H1 (cell line): Measurements from ENCODE around the gene FTCDNL1. TPM values are rescaled to one million over a fixed set of nuclear protein-coding genes. Genes with fewer than 3 reads are reported as not detected.

Experiments
- CTCF ChIA-PET: fragments of 300-600 bp; sonication (Branson Sonifier 250); formaldehyde crosslinking; loops from one replicate; lab custom pipeline; 2021; ENCODE audit not compliant: partially characterized antibody; lab: Charles Lee
- POLR2A ChIA-PET: fragments of 300-600 bp; sonication (Branson Sonifier 250); formaldehyde crosslinking; loops from one replicate; lab custom pipeline; 2021; ENCODE audit warnings: inconsistent platforms; ENCODE audit not compliant: partially characterized antibody; lab: Charles Lee
- DNase-seq, 2 experiments: peaks; one replicate each; pipeline versions ENCODE4 v3.0.0 to v3.0.0-alpha.2; 2010 to 2022; ENCODE audit warnings: low spot score in 2 of 2, low read depth in 1 of 2, mixed read lengths in 1 of 2
- FAIRE-seq: peaks from 2 replicates; lab custom pipeline; 2011; peaks lifted over from hg19 to GRCh38; lab: Jason Lieb, UNC
- H2AFZ ChIP-seq: 2 replicates; pipeline ENCODE4 v1.8.1; 2012; ENCODE audit warnings: low read length, inconsistent platforms
- H2AK5ac ChIP-seq: 2 replicates; pipeline ENCODE4 v1.6.1; 2013; ENCODE audit warnings: low read depth, low read length
- H2BK120ac ChIP-seq: replicated peaks from 2 replicates; pipeline ENCODE3; 2013; ENCODE audit warnings: low read depth, low read length, inconsistent platforms
- H2BK12ac ChIP-seq: 2 replicates; pipeline ENCODE4 v1.6.1; 2013; ENCODE audit warnings: low read depth, low read length
- H2BK15ac ChIP-seq: 2 replicates; pipeline ENCODE4 v1.6.1; 2013; ENCODE audit warnings: low read length
- H2BK20ac ChIP-seq: 2 replicates; pipeline ENCODE4 v1.6.1; 2013; ENCODE audit warnings: low read length
- H2BK5ac ChIP-seq: 2 replicates; pipeline ENCODE4 v1.6.1; 2013; ENCODE audit warnings: low read depth, low read length
- H3K14ac ChIP-seq: 2 replicates; pipeline ENCODE4 v1.6.1; 2013; ENCODE audit warnings: inconsistent platforms; ENCODE audit not compliant: insufficient read length
- H3K18ac ChIP-seq: 2 replicates; pipeline ENCODE4 v1.6.1; 2013; ENCODE audit warnings: low read length; ENCODE audit errors: extremely low read depth
- H3K23ac ChIP-seq: 2 replicates; pipeline ENCODE4 v1.6.1; 2013; ENCODE audit warnings: inconsistent platforms; ENCODE audit not compliant: insufficient read length
- H3K23me2 ChIP-seq: 2 replicates; pipeline ENCODE4 v1.6.1; 2013; ENCODE audit warnings: low read depth, low read length
- H3K27ac ChIP-seq: 2 replicates; pipeline ENCODE4 v1.6.1; 2011; ENCODE audit warnings: low read depth, low read length, inconsistent platforms
- H3K27me3 ChIP-seq, 4 experiments: replicated peaks in 1 of 4; 1 replicate in 1 of 4; 2 replicates in 3 of 4; pipeline versions ENCODE4 v1.6.1 to v1.8.1; 2011 to 2013; ENCODE audit warnings: low read length in 3 of 4, mild to moderate bottlenecking in 3 of 4, inconsistent platforms in 2 of 4, mixed read lengths in 2 of 4, moderate library complexity in 1 of 4; ENCODE audit not compliant: control insufficient read depth in 3 of 4, insufficient read depth in 3 of 4; ENCODE audit errors: extremely low read depth in 1 of 4
- H3K36me3 ChIP-seq, 4 experiments: 2 replicates each; pipeline versions ENCODE4 v1.6.1 to v1.8.1; 2011 to 2013; ENCODE audit warnings: mild to moderate bottlenecking in 4 of 4, low read length in 3 of 4, moderate library complexity in 2 of 4, control low read depth in 1 of 4, inconsistent platforms in 1 of 4; ENCODE audit not compliant: insufficient read depth in 4 of 4, control insufficient read depth in 2 of 4
- H3K4ac ChIP-seq: replicated peaks from 2 replicates; pipeline ENCODE3; 2013; ENCODE audit warnings: low read length, low read depth, mixed read lengths, inconsistent platforms; ENCODE audit not compliant: insufficient read length
- H3K4me1 ChIP-seq, 4 experiments: replicated peaks in 1 of 4; 1 replicate in 1 of 4; 2 replicates in 3 of 4; pipeline versions ENCODE4 v1.6.1 to v1.8.1; 2011 to 2013; ENCODE audit warnings: low read length in 3 of 4, inconsistent platforms in 2 of 4, mixed read lengths in 1 of 4; ENCODE audit not compliant: insufficient read depth in 4 of 4, control insufficient read depth in 3 of 4
- H3K4me2 ChIP-seq, 2 experiments: 2 replicates each; pipeline versions ENCODE4 v1.6.1 to v1.8.1; 2011 to 2013; ENCODE audit warnings: low read depth in 2 of 2, low read length in 2 of 2, control low read depth in 1 of 2, inconsistent platforms in 1 of 2, mild to moderate bottlenecking in 1 of 2; ENCODE audit not compliant: insufficient read depth in 1 of 2
- H3K4me3 ChIP-seq, 4 experiments: fragments of 200-600, 300-600 bp in 1 of 4; sonication (generic), shearing (Covaris generic), sonication (Bioruptor Twin) in 1 of 4; 2 replicates each; pipeline versions ENCODE4 v1.5.1 to v1.8.1; 2011 to 2016; ENCODE audit warnings: low read length in 4 of 4, low read depth in 3 of 4, control low read depth in 2 of 4, inconsistent platforms in 2 of 4, mild to moderate bottlenecking in 2 of 4, mixed read lengths in 1 of 4, moderate library complexity in 1 of 4; ENCODE audit not compliant: insufficient read depth in 2 of 4; ENCODE audit errors: extremely low read depth in 1 of 4
- H3K56ac ChIP-seq: replicated peaks from 2 replicates; pipeline ENCODE3; 2013; ENCODE audit warnings: low read depth, mild to moderate bottlenecking, mixed read lengths, low read length, inconsistent platforms; ENCODE audit not compliant: insufficient read length
- H3K79me1 ChIP-seq: 2 replicates; pipeline ENCODE4 v1.6.1; 2013; ENCODE audit warnings: low read depth, low read length, control low read depth
- H3K79me2 ChIP-seq, 2 experiments: 2 replicates each; pipeline versions ENCODE4 v1.6.1 to v1.8.1; 2012 to 2013; ENCODE audit warnings: low read length in 2 of 2, mild to moderate bottlenecking in 2 of 2, inconsistent platforms in 1 of 2; ENCODE audit not compliant: insufficient read depth in 2 of 2, control insufficient read depth in 1 of 2
- H3K9ac ChIP-seq, 4 experiments: replicated peaks in 1 of 4; 1 replicate in 1 of 4; 2 replicates in 3 of 4; pipeline versions ENCODE4 v1.6.1 to v1.8.1; 2011 to 2013; ENCODE audit warnings: low read depth in 3 of 4, low read length in 3 of 4, control low read depth in 2 of 4, mild to moderate bottlenecking in 2 of 4, moderate library complexity in 2 of 4, inconsistent platforms in 1 of 4; ENCODE audit errors: extremely low read depth in 1 of 4
- H3K9me3 ChIP-seq, 2 experiments: 2 replicates each; pipeline versions ENCODE4 v1.6.1 to v1.8.1; 2012 to 2013; ENCODE audit warnings: mild to moderate bottlenecking in 2 of 2, moderate library complexity in 2 of 2, control low read depth in 1 of 2, inconsistent platforms in 1 of 2, low read depth in 1 of 2, low read length in 1 of 2, mixed read lengths in 1 of 2; ENCODE audit not compliant: insufficient read depth in 2 of 2
- H4K20me1 ChIP-seq, 2 experiments: replicated peaks in 1 of 2; 2 replicates each; pipeline versions ENCODE3 to v1.8.1; 2011 to 2013; ENCODE audit warnings: inconsistent platforms in 2 of 2, low read length in 2 of 2, mild to moderate bottlenecking in 1 of 2; ENCODE audit not compliant: insufficient read depth in 2 of 2, control insufficient read depth in 1 of 2
- H4K5ac ChIP-seq: 2 replicates; pipeline ENCODE4 v1.6.1; 2013; ENCODE audit warnings: low read length, low read depth, mixed read lengths, inconsistent platforms; ENCODE audit not compliant: insufficient read length
- H4K8ac ChIP-seq: 2 replicates; pipeline ENCODE4 v1.8.0; 2013; ENCODE audit warnings: mild to moderate bottlenecking, moderate library complexity, low read length, inconsistent platforms; ENCODE audit not compliant: insufficient read depth; ENCODE audit errors: extremely low read depth
- H4K91ac ChIP-seq: replicated peaks from 2 replicates; pipeline ENCODE3; 2013; ENCODE audit warnings: low read length, mixed read lengths, inconsistent platforms; ENCODE audit not compliant: insufficient read length
- CHD1 ChIP-seq: IDR thresholded peaks from 2 replicates; pipeline ENCODE4 v1.6.1; 2012; ENCODE audit warnings: low read depth, low read length, improper control_type of control experiment
- KDM5A ChIP-seq: fragments of 200-600 bp; IDR thresholded peaks from 2 replicates; pipeline ENCODE4 v1.7.1; 2012; ENCODE audit warnings: mild to moderate bottlenecking, low read length, inconsistent platforms, mixed read lengths
- MAFK ChIP-seq: IDR thresholded peaks from 2 replicates; pipeline ENCODE4 v1.6.1; 2012; ENCODE audit warnings: low read depth, mild to moderate bottlenecking, improper control_type of control experiment, low read length
- NRF1 ChIP-seq: IDR thresholded peaks from 2 replicates; pipeline ENCODE4 v1.6.1; 2011; ENCODE audit warnings: mild to moderate bottlenecking, low read depth, low read length, improper control_type of control experiment
- POLR2A ChIP-seq, 2 experiments: IDR thresholded peaks; 1 replicate in 1 of 2; 2 replicates in 1 of 2; pipeline ENCODE4 v1.6.1; 2011; ENCODE audit warnings: low read depth in 2 of 2, low read length in 2 of 2, mild to moderate bottlenecking in 2 of 2; ENCODE audit errors: control extremely low read depth in 1 of 2
- POU5F1 ChIP-seq: IDR thresholded peaks from 2 replicates; pipeline ENCODE4 v1.6.1; 2011; ENCODE audit warnings: low read depth, mild to moderate bottlenecking, low read length, moderate library complexity
- RXRA ChIP-seq: IDR thresholded peaks from 2 replicates; pipeline ENCODE4 v1.6.1; 2011; ENCODE audit warnings: low read depth, mild to moderate bottlenecking, low read length, moderate library complexity; ENCODE audit not compliant: insufficient read depth
- SIN3A ChIP-seq, 2 experiments: IDR thresholded peaks in 1 of 2; conservative IDR thresholded peaks in 1 of 2; 2 replicates each; pipeline ENCODE4 v1.6.1; 2011 to 2012; ENCODE audit warnings: low read length in 2 of 2, improper control_type of control experiment in 1 of 2, low read depth in 1 of 2, mild to moderate bottlenecking in 1 of 2
- SIX5 ChIP-seq: IDR thresholded peaks from 2 replicates; pipeline ENCODE4 v1.6.1; 2011; ENCODE audit warnings: mild to moderate bottlenecking, low read depth, low read length
- TAF1 ChIP-seq: IDR thresholded peaks from 2 replicates; pipeline ENCODE4 v1.6.1; 2011; ENCODE audit warnings: mild to moderate bottlenecking, low read depth, low read length
- TAF7 ChIP-seq: optimal IDR thresholded peaks from 2 replicates; pipeline ENCODE3; 2011; ENCODE audit warnings: low read depth, mild to moderate bottlenecking, inconsistent platforms, low read length, moderate library complexity, borderline replicate concordance
- TBP ChIP-seq: IDR thresholded peaks from 2 replicates; pipeline ENCODE4 v1.6.1; 2011; ENCODE audit warnings: low read depth, low read length, improper control_type of control experiment
- WGBS, 2 experiments: shearing (Covaris generic) in 1 of 2; methylation state at CpG; one replicate each; pipeline versions ENCODE4 v1.1.6 to v1.1.7; 2013 to 2015; ENCODE audit warnings: low lambda C conversion rate in 2 of 2, mixed read lengths in 2 of 2, inconsistent platforms in 1 of 2, low coverage in 1 of 2, missing lambda C conversion rate in 1 of 2; ENCODE audit not compliant: insufficient replicate concordance in 2 of 2, insufficient coverage in 1 of 2, insufficient read length in 1 of 2; ENCODE audit errors: extremely low coverage in 1 of 2, missing lambda C conversion rate in 1 of 2; 5-methylcytosine and 5-hydroxymethylcytosine counted together
- polyA plus RNA-seq, 7 experiments: library from polyadenylated mRNA; depleted of rRNA in 3 of 7; stranded (reverse) in 5 of 7; unstranded in 2 of 7; fragments of >200 nt in 5 of 7; fragments of 200-250 nt in 2 of 7; gene quantifications; 1 replicate in 5 of 7; 2 replicates in 1 of 7; 4 replicates in 1 of 7; pipeline versions ENCODE4 v1.2.1 to v1.2.3, GENCODE V29; 2011 to 2013; ENCODE audit warnings: missing spikeins in 2 of 7, mixed read lengths in 2 of 7
- total RNA-seq: library from RNA; stranded (reverse); fragmentation: NEBNext Ultra II Directional; extraction: Animal tissue kit (Norgen Biotek cat#: 25700); gene quantifications from 2 replicates; pipeline ENCODE4 v1.2.1, GENCODE V29; 2021

FTCDNL1 gene
- total and polyA plus RNA-seq, 2 of the 8 experiments (the other 6 are each of a cell fraction or from before 2014, with no cell fraction given): 0.41 to 0.97 TPM

DNA sequence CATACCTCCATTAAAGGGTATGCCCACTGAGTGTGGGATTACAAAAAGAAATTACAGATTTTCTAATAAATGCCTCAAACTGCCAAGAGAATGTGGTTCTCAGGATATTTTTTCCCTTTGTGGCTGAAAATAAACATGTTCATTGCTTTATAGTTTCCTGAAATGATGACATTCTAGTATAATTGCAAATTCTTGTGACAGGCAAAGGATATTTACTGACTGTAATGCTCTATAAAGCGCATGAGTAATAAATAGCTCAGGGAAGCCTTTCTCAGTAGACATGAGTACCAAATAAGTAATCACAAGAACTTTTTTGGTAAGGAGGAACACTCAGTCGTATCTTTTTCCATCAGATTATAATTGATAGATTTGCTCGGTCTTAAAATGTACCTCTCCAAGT is 72.3 kb downstream of the FTCDNL1 start:
- H3K14ac ChIP-seq: no peak overlapping the region
- no peaks in the 10 kb centered on the region for H3K36me3 ChIP-seq
- TF ChIP-seq POLR2A (IDR thresholded peaks at IDR 0.05; ENCODE audit: control extremely low read depth in 1 of 2, low read depth in 2 of 2, low read length in 2 of 2) (no peak), SIN3A (conservative IDR thresholded peaks at IDR 0.05 in 1 of 2, IDR thresholded peaks at IDR 0.05 in 1 of 2; ENCODE audit: low read depth in 1 of 2, low read length in 2 of 2) (no peak), POU5F1 (no peak), TAF1 (no peak), MAFK (no peak), TAF7 (no peak), KDM5A (no peak), SIX5 (no peak), NRF1 (no peak), CHD1 (no peak), TBP (no peak), RXRA (no peak)
- TF ChIP-seq, all 59 proteins: peak for 0
- H3K27ac ChIP-seq: no peak overlapping the region
- H3K4me3 ChIP-seq: no peak overlapping the region
- H2BK15ac ChIP-seq: no peak overlapping the region
- no peak overlapping the region for H4K8ac ChIP-seq
- no peak overlapping the region for H4K91ac ChIP-seq
- no peak overlapping the region for H3K18ac ChIP-seq
- no peaks in the 10 kb centered on the region for H3K79me2 ChIP-seq
- peaks cover 0 to 3% of the 10 kb centered on the region in 2 experiments; a peak in 2 of 4 replicates for H3K9me3 ChIP-seq
- H2AFZ ChIP-seq: no peak overlapping the region
- H3K56ac ChIP-seq: no peak overlapping the region
- 87% methylated on average over 3 of the region's 3 CpGs; no CpG with 5 or more reads in 1 of the 2 experiments for WGBS, 2 experiments
- H2BK20ac ChIP-seq: no peak overlapping the region
- H2AK5ac ChIP-seq: no peak overlapping the region
- FAIRE-seq: no peak
- no peak overlapping the region for H3K4ac ChIP-seq
- H2BK5ac ChIP-seq: no peak overlapping the region
- no peak overlapping the region for H2BK12ac ChIP-seq
- no peak overlapping the region for H2BK120ac ChIP-seq
- H3K23me2 ChIP-seq: no peaks in the 10 kb centered on the region
- H3K4me1 ChIP-seq: no peaks in the 10 kb centered on the region
- no peaks in the 10 kb centered on the region for H3K79me1 ChIP-seq
- no peak for DNase-seq
- no peak overlapping the region for H3K23ac ChIP-seq
- H3K27me3 ChIP-seq: no peaks in the 10 kb centered on the region
- POLR2A ChIA-PET: no interaction called here
- H4K5ac ChIP-seq: no peak overlapping the region
- H4K20me1 ChIP-seq: no peaks in the 10 kb centered on the region
- CTCF ChIA-PET: interaction anchor here (1.3 to 1.4 kb wide), 2 partner anchors 13 to 83 kb away, joined by 3 to 5 read pairs; no protein-coding TSS in a partner anchor
- H3K4me2 ChIP-seq: no peak overlapping the region
- H3K9ac ChIP-seq: no peak overlapping the region
